Measurements from ENCODE around the gene OTUB1.

Gene OTUB1

GRCh38 chr11:64013141-64013896, 27.1 kb downstream of the OTUB1 start:
- Histone ChIP-seq H3F3A (ENCODE audit: insufficient read depth, low read length) (no peaks in the 10 kb centered on the region), H3K4me2 (ENCODE audit: low read depth, low read length) (no peak overlapping the region), H3K36me3 (replicated peaks; ENCODE audit: insufficient read depth, low read length) (no peaks in the 10 kb centered on the region), H3K27ac (ENCODE audit: low read length) (no peak overlapping the region), H2AFZ (ENCODE audit: low read length) (no peak overlapping the region), H3K27me3 (replicated peaks; ENCODE audit: insufficient read depth, low read length) (peaks cover 8% of the 10 kb centered on the region), H3K79me2 (ENCODE audit: low read length) (no peaks in the 10 kb centered on the region), H3K4me1 (ENCODE audit: low read length) (no peaks in the 10 kb centered on the region), H3K9me3 (replicated peaks; ENCODE audit: insufficient read depth, low read length) (no peaks in the 10 kb centered on the region), H4K20me1 (ENCODE audit: insufficient read depth, low read length) (no peaks in the 10 kb centered on the region), H3K9me2 (replicated peaks; ENCODE audit: insufficient read depth, low read length) (no peaks in the 10 kb centered on the region), H3K9ac (ENCODE audit: low read length) (no peak overlapping the region), H3K4me3 (ENCODE audit: low read length) (no peak overlapping the region)
- no peak for TF ChIP-seq CTCF (IDR thresholded peaks at IDR 0.05; ENCODE audit: low read length)
- no peak for TF ChIP-seq EZH2 (optimal IDR thresholded peaks at IDR 0.05; ENCODE audit: low read depth, low read length)
- TF ChIP-seq EZH2phosphoT487 (IDR thresholded peaks at IDR 0.05; ENCODE audit: low read length), result no peak
- no peak for DNase-seq

- H3K9me3 ChIP-seq (replicated peaks; ENCODE audit: insufficient read depth, low read length), result no peaks in the 10 kb centered on the region
- H3K9me2 ChIP-seq (replicated peaks; ENCODE audit: insufficient read depth, low read length), result no peaks in the 10 kb centered on the region
- H4K20me1 ChIP-seq (ENCODE audit: insufficient read depth, low read length), result no peaks in the 10 kb centered on the region
- no peak overlapping the region for H3K4me2 ChIP-seq (ENCODE audit: low read depth, low read length)
- H3K79me2 ChIP-seq (ENCODE audit: low read length), result no peaks in the 10 kb centered on the region
- H3K27ac ChIP-seq (ENCODE audit: low read length), result no peak overlapping the region
- no peak overlapping the region for H2AFZ ChIP-seq (ENCODE audit: low read length)
- no peaks in the 10 kb centered on the region for H3K36me3 ChIP-seq (replicated peaks; ENCODE audit: insufficient read depth, low read length)
- no peak for DNase-seq
- no peak overlapping the region for H3K4me3 ChIP-seq (ENCODE audit: low read length)
- no peaks in the 10 kb centered on the region for H3F3A ChIP-seq (ENCODE audit: insufficient read depth, low read length)
- peaks cover under 1% of the 10 kb centered on the region for H3K27me3 ChIP-seq (replicated peaks; ENCODE audit: insufficient read depth, low read length)
- H3K9ac ChIP-seq (ENCODE audit: low read length), result no peak overlapping the region
- no peak for TF ChIP-seq EZH2 (optimal IDR thresholded peaks at IDR 0.05; ENCODE audit: low read depth, low read length)
- no peak for TF ChIP-seq CTCF (IDR thresholded peaks at IDR 0.05; ENCODE audit: low read length)
- TF ChIP-seq EZH2phosphoT487 (IDR thresholded peaks at IDR 0.05; ENCODE audit: low read length), result no peak
- no peaks in the 10 kb centered on the region for H3K4me1 ChIP-seq (ENCODE audit: low read length)
Observed at GRCh38 chr11:64014356-64014755, 28.1 kb downstream of the OTUB1 start.

GRCh38 chr11:64015510-64015909, 29.3 kb downstream of the OTUB1 start:
- no peak overlapping the region for H3K4me2 ChIP-seq (ENCODE audit: low read depth, low read length)
- H3K27ac ChIP-seq (ENCODE audit: low read length), result no peak overlapping the region
- H3F3A ChIP-seq (ENCODE audit: insufficient read depth, low read length), result no peaks in the 10 kb centered on the region
- H3K36me3 ChIP-seq (replicated peaks; ENCODE audit: insufficient read depth, low read length), result no peaks in the 10 kb centered on the region
- H3K9ac ChIP-seq (ENCODE audit: low read length), result no peak overlapping the region
- DNase-seq, result no peak
- no peaks in the 10 kb centered on the region for H3K27me3 ChIP-seq (replicated peaks; ENCODE audit: insufficient read depth, low read length)
- no peaks in the 10 kb centered on the region for H3K9me3 ChIP-seq (replicated peaks; ENCODE audit: insufficient read depth, low read length)
- H3K4me1 ChIP-seq (ENCODE audit: low read length), result no peaks in the 10 kb centered on the region
- no peak overlapping the region for H3K4me3 ChIP-seq (ENCODE audit: low read length)
- no peak for TF ChIP-seq EZH2 (optimal IDR thresholded peaks at IDR 0.05; ENCODE audit: low read depth, low read length)
- TF ChIP-seq EZH2phosphoT487 (IDR thresholded peaks at IDR 0.05; ENCODE audit: low read length), result no peak
- no peak for TF ChIP-seq CTCF (IDR thresholded peaks at IDR 0.05; ENCODE audit: low read length)
- H2AFZ ChIP-seq (ENCODE audit: low read length), result no peak overlapping the region
- H3K79me2 ChIP-seq (ENCODE audit: low read length), result no peaks in the 10 kb centered on the region
- no peaks in the 10 kb centered on the region for H4K20me1 ChIP-seq (ENCODE audit: insufficient read depth, low read length)
- H3K9me2 ChIP-seq (replicated peaks; ENCODE audit: insufficient read depth, low read length), result no peaks in the 10 kb centered on the region
